Stimulated activated naive B cell treated with anti-CD40 and anti-IgM and Interleukin-4, amounts not matched to agents 10 μg/mL and 1 μg/mL and 100 μg/mL, for 72 hours (primary cell): ENCODE measurements around the gene SNX3.
"Not testable (repeated sequence)": the region's sequence is repeated elsewhere in the genome, so short reads cannot be mapped to it uniquely, and the experiment has no call there.

Experiments
- ATAC-seq, 2 donors: fragments of 150-1000 bp; cut with Tn5 transposase; replicated peaks; 2 replicates each; pipeline ENCODE4 v1.10.0; 2021; ENCODE audit warnings: moderate library complexity in 1 of 2
- DNase-seq: peaks from one replicate; pipeline ENCODE4 v3.0.0; 2021
- H3K27ac Mint-ChIP-seq: one replicate; pipeline ENCODE4 v1.8.0; 2022; ENCODE audit warnings: mild to moderate bottlenecking, mixed read lengths
- H3K27me3 Mint-ChIP-seq, 2 donors: one replicate each; pipeline ENCODE4 v1.8.0; 2022; ENCODE audit warnings: mixed read lengths in 2 of 2
- H3K36me3 Mint-ChIP-seq, 2 donors: one replicate each; pipeline ENCODE4 v1.8.0; 2022; ENCODE audit warnings: mixed read lengths in 2 of 2, mild to moderate bottlenecking in 1 of 2
- H3K4me1 Mint-ChIP-seq, 2 donors: one replicate each; pipeline ENCODE4 v1.8.0; 2022; ENCODE audit warnings: mixed read lengths in 2 of 2, mild to moderate bottlenecking in 1 of 2
- H3K4me3 Mint-ChIP-seq, 2 donors: one replicate each; pipeline ENCODE4 v1.8.0; 2022; ENCODE audit warnings: mild to moderate bottlenecking in 2 of 2, mixed read lengths in 2 of 2, moderate library complexity in 1 of 2
- H3K9me3 Mint-ChIP-seq, 2 donors: one replicate each; pipeline ENCODE4 v1.8.0; 2022; ENCODE audit warnings: mixed read lengths in 2 of 2, mild to moderate bottlenecking in 1 of 2

Gene SNX3

DNA sequence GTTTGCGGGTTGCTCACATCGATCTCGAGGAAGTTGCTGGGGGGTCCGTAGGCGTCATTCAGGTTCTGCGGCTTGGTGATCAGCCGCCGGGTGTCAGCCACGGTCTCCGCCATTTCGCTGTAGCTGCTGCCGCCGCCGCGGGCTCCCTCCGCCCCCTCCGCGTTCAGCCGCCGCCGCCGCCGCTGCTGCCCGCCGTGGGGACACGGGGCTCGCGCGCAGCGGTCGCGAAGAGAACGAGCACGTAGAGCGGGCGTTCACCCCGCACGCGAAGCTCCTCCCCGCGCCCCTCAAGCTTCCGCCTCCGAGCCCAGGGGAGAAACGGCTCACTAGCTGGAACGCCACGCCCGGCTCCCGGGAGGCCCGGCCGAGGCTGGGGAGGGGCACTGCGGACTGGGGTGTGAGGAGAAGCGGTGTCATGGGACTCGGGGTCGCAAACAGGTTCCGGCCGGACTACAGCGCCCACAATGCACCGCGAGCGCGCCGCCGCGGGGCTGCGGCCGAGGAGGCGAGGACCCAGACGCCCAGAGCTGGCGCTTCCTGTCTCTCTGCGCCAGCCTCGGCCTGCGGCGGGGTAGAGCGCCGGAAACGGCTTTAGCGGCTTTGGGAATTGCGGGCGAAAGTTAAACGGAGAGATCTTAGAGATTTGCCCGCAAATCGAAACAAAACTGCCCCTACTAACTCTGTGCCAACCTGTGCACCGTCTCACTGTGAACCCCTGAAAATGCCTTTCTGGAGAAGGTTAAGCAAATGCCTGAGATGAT, at the start of gene SNX3:
Gene SNX3, minus strand, starts transcription at position 232 of the 761 bp plus-strand sequence. Its CDS starts 119 bp downstream, at position 113.
- H3K4me1 Mint-ChIP-seq, result peaks cover 12 to 18% of the 10 kb centered on the region in 2 donors
- ATAC-seq (peak; percentile 91 to 94), DNase-seq (peak; percentile 99)
- no peaks in the 10 kb centered on the region for H3K27me3 Mint-ChIP-seq
- peaks cover 5 to 6% of the 10 kb centered on the region in 2 donors for H3K36me3 Mint-ChIP-seq
- H3K27ac Mint-ChIP-seq, result peak within 1 kb of the TSS; percentile 99
- H3K4me3 Mint-ChIP-seq, result peak within 1 kb of the TSS; percentile 91 to 95
- no peaks in the 10 kb centered on the region for H3K9me3 Mint-ChIP-seq

DNA sequence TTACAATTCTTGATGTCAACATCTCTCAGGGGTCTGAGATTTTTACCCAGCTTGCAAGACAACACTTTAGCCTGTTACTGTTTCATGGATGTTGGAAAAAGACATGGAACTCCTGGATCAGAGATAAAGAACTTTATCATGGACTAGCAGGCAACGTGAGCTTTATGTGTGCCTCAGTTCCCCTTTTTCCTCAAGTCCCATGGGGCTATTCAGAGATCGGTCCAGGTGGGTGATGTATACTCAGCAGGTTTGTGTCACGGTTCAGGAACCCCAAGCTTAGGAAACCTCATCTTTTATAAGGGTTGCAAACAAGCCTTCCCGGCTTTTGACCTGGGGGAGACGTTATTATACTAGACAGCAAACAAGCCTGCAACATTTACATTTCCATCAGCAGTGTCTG, 49.0 kb upstream of the SNX3 start:
- H3K4me1 Mint-ChIP-seq, result peaks cover 9 to 13% of the 10 kb centered on the region in 2 donors
- no peaks in the 10 kb centered on the region for H3K27me3 Mint-ChIP-seq
- H3K36me3 Mint-ChIP-seq, result no peaks in the 10 kb centered on the region
- ATAC-seq (no peak), DNase-seq (no peak)
- no peaks in the 10 kb centered on the region for H3K9me3 Mint-ChIP-seq
- H3K27ac Mint-ChIP-seq, result no peak overlapping the region
- H3K4me3 Mint-ChIP-seq, result no peak overlapping the region

DNA sequence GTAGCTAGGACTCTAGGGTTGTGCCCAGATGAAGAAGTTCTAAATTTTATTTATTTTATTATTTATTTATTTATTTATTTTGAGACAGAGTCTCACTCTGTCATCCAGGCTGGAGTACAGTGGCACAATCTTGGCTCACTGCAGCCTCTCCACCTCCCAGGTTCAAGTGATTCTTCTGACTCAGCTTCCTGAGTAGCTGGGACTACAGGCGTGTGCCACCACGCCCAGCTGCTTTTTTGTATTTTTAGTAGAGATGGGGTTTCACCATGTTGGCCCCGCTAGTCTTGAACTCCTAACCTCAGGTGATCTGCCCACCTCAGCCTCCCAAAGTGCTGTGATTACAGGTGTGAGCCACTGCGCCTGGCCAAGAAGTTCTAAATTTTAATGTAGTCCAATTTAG, 47.8 kb upstream of the SNX3 start:
- H3K27me3 Mint-ChIP-seq, H3K9me3 Mint-ChIP-seq, ATAC-seq, H3K36me3 Mint-ChIP-seq, H3K4me3 Mint-ChIP-seq, DNase-seq, H3K27ac Mint-ChIP-seq: not testable (repeated sequence)
- peaks cover 9 to 11% of the 10 kb centered on the region in 2 donors for H3K4me1 Mint-ChIP-seq

DNA sequence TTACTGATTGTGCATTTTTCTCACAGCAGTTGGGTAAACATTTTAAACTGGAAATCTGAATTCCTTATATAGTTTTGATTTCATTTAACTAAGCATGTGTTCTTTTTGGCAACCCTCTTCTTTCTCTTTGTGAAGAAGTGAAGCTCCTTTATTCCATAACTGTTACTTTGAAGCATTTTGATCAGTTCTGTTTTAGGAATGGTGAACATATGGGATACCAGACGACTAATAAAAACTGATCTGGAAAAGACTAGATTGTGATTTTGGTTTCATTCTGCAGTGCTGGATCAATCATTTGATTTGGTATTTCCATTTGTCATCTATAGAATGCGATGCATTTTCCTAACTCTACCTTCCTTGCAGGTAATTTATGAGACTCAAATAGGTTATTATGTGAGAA, 43.8 kb upstream of the SNX3 start:
- Mint-ChIP-seq H3K9me3 (no peaks in the 10 kb centered on the region), H3K4me1 (peaks cover 4 to 8% of the 10 kb centered on the region in 2 donors), H3K36me3 (peaks cover 4 to 5% of the 10 kb centered on the region in 2 donors)

DNA sequence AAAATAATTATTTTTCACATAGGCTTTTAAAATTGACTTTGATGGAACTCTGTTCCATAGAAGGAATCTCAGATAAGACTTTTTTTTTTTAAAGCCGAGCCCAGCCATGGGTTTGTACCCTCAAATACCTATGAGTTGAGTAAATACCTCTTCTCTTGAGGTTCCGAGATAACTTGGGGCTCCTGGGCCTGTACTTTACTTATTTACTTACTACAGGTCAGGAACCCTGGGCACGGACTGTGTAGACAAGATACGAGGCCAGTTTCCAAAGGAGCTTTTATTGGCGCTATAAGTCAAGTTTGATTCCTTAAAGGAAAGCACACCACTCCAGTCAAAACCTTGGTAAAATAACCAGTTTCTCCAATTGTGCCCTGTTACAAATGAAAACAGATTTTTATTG, 41.5 kb upstream of the SNX3 start:
- no peak for DNase-seq
- no peak for ATAC-seq
- H3K36me3 Mint-ChIP-seq, result peaks cover 4 to 9% of the 10 kb centered on the region in 2 donors
- H3K27me3 Mint-ChIP-seq, result no peaks in the 10 kb centered on the region
- no peak overlapping the region for H3K27ac Mint-ChIP-seq
- no peaks in the 10 kb centered on the region for H3K9me3 Mint-ChIP-seq
- H3K4me3 Mint-ChIP-seq, result no peak overlapping the region
- H3K4me1 Mint-ChIP-seq, result peaks cover 13% of the 10 kb centered on the region in 2 donors

More for the DNA sequence above, 43.8 kb upstream of the SNX3 start:
- DNase-seq (no peak), ATAC-seq (no peak)
- Mint-ChIP-seq H3K4me3 (no peak overlapping the region), H3K27ac (no peak overlapping the region), H3K27me3 (no peaks in the 10 kb centered on the region)

DNA sequence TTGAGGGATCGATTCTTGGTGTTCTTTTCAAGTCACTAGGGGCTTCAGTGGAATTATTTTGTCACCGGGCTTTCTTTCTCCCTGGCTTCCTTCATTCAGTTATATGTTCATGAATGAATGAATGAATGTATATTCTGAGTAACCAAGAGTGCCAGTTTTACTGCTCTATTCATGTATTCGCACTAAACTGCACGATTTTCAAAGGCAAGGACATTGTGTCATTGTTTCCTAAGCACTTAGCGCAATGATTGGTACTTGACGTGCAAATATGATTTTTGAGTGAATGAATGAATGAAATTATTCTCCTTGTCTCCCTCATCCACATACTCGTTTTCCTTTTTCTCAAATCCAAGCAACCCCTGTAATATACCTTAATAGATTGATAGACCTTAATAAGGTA, 34.8 kb upstream of the SNX3 start:
- peak overlapping the region; percentile 99 for H3K27ac Mint-ChIP-seq
- no peaks in the 10 kb centered on the region for H3K27me3 Mint-ChIP-seq
- no peak for ATAC-seq
- H3K9me3 Mint-ChIP-seq, result no peaks in the 10 kb centered on the region
- peaks cover 7 to 16% of the 10 kb centered on the region in 2 donors for H3K4me1 Mint-ChIP-seq
- peaks cover 3 to 12% of the 10 kb centered on the region in 2 donors for H3K36me3 Mint-ChIP-seq
- no peak for DNase-seq
- H3K4me3 Mint-ChIP-seq, result peak overlapping the region; percentile 93 to 97

DNA sequence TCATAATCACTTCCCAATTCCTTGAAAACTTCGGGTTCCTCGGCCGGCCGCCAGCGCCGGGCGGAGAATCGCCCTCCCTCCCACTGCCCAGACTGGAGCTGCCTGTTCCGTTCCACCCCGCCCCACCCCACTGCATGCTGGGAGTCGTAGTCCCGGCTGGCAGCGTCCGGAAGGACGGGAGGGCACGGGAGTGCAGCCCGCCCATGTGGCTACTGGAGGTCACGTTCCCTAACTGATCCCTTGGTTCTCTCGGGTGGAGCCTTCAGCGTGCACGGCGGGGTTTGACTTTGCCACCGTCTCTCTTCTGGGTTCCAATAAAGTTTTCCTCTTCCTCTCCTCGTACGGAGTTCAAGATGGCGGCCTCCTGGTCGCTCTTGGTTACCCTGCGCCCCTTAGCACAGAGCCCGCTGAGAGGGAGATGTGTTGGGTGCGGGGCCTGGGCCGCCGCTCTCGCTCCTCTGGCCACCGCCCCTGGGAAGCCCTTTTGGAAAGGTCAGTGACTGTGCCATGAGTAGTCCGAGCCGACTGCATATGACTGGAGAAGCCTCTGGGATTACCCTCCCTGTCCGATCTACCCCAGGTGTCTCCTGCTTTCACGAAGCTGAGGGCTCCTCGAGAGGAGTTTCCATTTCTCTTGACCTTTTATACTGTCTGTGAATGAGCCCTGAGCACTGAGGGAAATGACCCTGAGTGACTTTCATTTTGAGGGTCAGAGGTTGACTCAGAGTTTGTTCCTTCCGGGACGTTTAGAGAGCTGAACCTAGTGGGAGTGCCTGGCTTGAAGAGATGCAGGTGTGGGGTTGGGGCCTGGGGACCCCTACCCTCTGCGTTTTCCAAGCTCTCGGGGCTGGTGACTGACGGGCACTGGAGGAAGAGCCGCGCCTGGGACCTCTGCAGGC, 34.1 kb upstream of the SNX3 start, which contains the start of gene AFG1L:
Gene AFG1L, plus strand, starts transcription at position 328 of the 899 bp plus-strand sequence. Its CDS starts 26 bp downstream, at position 354.
- H3K27me3 Mint-ChIP-seq, result no peaks in the 10 kb centered on the region

DNA sequence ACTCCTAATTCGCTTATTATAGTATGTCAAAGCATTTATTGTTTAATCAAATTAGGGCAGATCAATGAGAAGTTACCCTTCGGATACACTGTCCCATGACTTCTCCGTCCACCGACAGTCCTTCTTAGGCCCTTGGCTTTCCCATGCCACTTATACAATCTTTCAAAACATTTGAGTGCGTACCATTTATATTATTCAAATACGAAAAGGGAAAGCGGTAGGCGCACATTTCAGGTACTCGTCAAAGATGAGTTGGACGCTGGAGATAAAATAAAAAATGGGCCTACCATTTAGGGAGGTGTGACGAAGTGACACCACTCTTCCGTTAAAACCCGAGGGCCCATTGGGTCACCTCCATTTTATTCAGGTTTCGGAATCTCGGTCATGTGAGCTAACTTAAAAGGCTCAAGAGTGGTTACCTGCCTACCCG, 33.5 kb upstream of the SNX3 start:
- DNase-seq, result no peak
- peak overlapping the region; percentile 99 for H3K27ac Mint-ChIP-seq
- H3K4me1 Mint-ChIP-seq, result peaks cover 2 to 14% of the 10 kb centered on the region in 2 donors
- H3K36me3 Mint-ChIP-seq, result peaks cover 3 to 12% of the 10 kb centered on the region in 2 donors
- H3K9me3 Mint-ChIP-seq, result no peaks in the 10 kb centered on the region
- H3K4me3 Mint-ChIP-seq, result peak overlapping the region; percentile 93 to 97
- no peaks in the 10 kb centered on the region for H3K27me3 Mint-ChIP-seq
- ATAC-seq, result peak; percentile 42 to 44

More for the DNA sequence above, 34.1 kb upstream of the SNX3 start, which contains the start of gene AFG1L:
- ATAC-seq, result peak; percentile 88 to 89
- DNase-seq, result peak; percentile 86
- peaks cover 7 to 16% of the 10 kb centered on the region in 2 donors for H3K4me1 Mint-ChIP-seq
- H3K4me3 Mint-ChIP-seq, result peak within 1 kb of the TSS; percentile 93 to 97
- H3K27ac Mint-ChIP-seq, result peak within 1 kb of the TSS; percentile 99
- H3K36me3 Mint-ChIP-seq, result peaks cover 3 to 12% of the 10 kb centered on the region in 2 donors
- H3K9me3 Mint-ChIP-seq, result no peaks in the 10 kb centered on the region

DNA sequence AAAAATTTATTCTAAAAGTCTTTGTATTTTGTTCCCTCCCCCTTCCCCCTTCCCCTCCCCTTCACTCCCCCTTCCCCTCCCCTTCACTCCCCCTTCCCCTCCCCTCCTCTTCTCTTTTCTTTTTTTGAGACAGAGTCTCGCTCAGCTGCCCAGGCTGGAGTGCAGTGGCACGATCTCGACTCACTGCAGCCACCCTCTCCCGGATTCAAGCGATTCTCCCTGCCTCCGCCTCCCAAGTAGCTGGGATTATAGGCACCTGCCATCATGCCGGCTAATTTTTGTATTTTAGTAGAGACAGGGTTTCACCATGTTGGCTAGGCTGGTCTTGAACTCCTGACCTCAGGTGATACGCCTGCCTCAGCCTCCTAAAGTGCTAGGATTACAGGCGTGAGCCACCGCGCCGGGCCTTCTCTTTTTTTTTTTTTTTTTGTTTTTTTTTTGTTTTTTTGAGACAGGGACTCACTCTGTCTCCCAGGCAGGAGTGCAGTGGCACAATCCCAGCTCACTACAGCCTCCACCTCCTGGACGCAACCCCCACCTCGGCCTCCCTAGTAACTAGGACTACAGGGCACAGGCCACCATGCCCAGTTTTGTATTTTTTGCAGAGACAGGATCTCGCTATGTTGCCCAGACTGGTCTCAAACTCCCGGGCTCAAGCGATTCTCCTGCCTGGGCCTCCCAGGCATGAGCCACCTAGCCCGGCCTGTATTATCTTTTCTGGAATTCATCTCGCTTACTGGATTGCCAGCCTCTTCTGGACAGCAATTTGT, 32.9 kb upstream of the SNX3 start:
- DNase-seq (no peak), ATAC-seq (no peak)
- Mint-ChIP-seq H3K4me3 (peak overlapping the region; percentile 93 to 97), H3K9me3 (no peaks in the 10 kb centered on the region), H3K4me1 (peaks cover 0 to 14% of the 10 kb centered on the region in 2 donors), H3K36me3 (peaks cover 3 to 11% of the 10 kb centered on the region in 2 donors), H3K27ac (peak overlapping the region; percentile 99), H3K27me3 (no peaks in the 10 kb centered on the region)

DNA sequence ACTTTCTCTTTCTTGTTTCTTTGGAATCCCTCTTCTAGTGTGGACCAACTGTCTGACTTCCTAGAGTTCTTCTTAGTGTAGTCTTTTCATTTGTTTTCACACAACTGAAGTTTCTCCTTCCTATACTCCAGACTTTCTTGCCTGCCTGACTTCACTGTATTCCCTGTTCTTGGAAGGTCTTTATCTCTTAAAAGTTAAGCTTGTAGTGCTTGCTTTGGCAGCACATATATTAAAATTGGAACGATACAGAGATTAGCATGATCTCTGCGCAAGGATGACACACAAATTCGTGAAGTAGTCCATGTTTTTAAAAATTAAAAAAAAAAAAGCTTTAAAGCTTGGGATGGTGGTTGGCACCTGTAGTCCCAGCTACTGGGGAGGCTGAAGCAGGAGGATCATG, 31.7 kb upstream of the SNX3 start:
- H3K27me3 Mint-ChIP-seq, H3K36me3 Mint-ChIP-seq, ATAC-seq, H3K27ac Mint-ChIP-seq, H3K4me3 Mint-ChIP-seq, DNase-seq, H3K9me3 Mint-ChIP-seq: not testable (repeated sequence)
- H3K4me1 Mint-ChIP-seq, result peaks cover 0 to 10% of the 10 kb centered on the region in 2 donors

DNA sequence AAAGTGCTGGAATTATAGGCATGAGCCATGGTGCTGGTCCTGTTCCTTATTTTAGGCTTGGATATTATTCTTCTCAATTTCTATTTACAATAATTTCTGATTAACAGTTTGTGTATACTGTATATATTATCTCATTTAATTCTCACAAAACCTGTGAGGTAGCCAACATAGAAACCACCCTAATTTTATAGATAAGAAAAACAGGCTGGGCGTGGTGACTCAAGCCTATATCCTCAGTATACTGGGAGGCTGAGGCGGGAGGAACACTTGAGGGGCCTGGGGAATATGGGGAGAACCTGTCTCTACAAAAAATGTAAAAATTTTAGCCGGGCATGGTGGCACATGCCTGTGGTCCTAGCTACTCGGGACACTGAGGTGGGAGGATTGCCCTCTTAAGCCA, 30.3 kb upstream of the SNX3 start:
- Mint-ChIP-seq H3K9me3 (no peaks in the 10 kb centered on the region), H3K4me3 (no peak overlapping the region), H3K4me1 (peaks cover 6 to 14% of the 10 kb centered on the region in 2 donors), H3K27ac (no peak overlapping the region), H3K27me3 (no peaks in the 10 kb centered on the region), H3K36me3 (peaks cover 3 to 8% of the 10 kb centered on the region in 2 donors)
- no peak for ATAC-seq
- no peak for DNase-seq

DNA sequence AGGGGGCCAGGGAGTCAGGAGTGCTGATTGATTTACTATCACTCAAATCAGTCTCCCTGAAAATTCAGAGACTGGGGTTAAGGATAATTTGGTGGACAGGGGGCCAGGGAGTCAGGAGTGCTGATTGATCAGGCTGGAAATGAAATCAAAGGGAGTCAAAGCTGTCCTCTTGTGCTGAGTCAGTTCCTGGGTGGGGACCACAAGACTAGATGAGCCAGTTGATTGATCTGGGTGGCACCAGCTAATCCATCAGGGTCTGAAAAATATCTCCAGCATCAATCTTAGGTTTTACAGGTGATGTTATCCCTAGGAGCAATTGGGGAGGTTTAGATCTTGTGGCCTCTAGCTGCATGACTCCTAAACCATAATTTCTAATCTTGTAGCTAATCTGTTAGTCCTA, 27.9 kb upstream of the SNX3 start:
- Mint-ChIP-seq H3K9me3 (peaks cover 0 to 2% of the 10 kb centered on the region in 2 donors), H3K36me3 (peaks cover 0 to under 1% of the 10 kb centered on the region in 2 donors), H3K27me3 (peaks cover 0 to 2% of the 10 kb centered on the region in 2 donors), H3K4me1 (peaks cover 8 to 12% of the 10 kb centered on the region in 2 donors), H3K4me3 (no peak overlapping the region), H3K27ac (no peak overlapping the region)
- no peak for ATAC-seq
- no peak for DNase-seq

DNA sequence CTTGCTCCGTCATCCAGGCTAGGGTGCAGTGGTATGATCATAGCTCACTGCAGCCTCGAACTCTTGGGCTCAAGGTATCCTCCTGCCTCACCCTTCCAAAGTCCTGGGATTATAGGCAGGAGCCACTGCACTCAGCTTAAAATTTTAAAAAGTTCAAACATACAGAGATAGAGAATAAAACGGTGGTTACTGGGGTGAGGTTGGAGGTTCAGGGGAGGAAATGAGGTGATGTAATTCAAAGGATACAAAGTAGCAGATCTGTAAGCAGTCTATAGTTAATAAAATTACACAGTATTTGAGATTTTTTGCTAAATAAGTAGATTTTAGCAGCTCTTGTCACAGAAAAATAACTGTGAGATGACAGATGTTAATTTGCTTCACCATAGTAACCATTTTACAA, 26.5 kb upstream of the SNX3 start:
- Mint-ChIP-seq H3K27me3 (peaks cover 0 to 6% of the 10 kb centered on the region in 2 donors), H3K36me3 (peaks cover 0 to 3% of the 10 kb centered on the region in 2 donors), H3K27ac (no peak overlapping the region)

More for the DNA sequence above, 26.5 kb upstream of the SNX3 start:
- DNase-seq, result no peak
- peaks cover 0 to 3% of the 10 kb centered on the region in 2 donors for H3K9me3 Mint-ChIP-seq
- no peak overlapping the region for H3K4me3 Mint-ChIP-seq
- peaks cover 8 to 13% of the 10 kb centered on the region in 2 donors for H3K4me1 Mint-ChIP-seq
- no peak for ATAC-seq
